Thoracic aorta (tissue), 2 donors: ENCODE results near the gene GINS1. TPM values are rescaled to one million over a fixed set of nuclear protein-coding genes. Genes with fewer than 3 reads are reported as not detected.

ENCODE experiments used
- ATAC-seq: fragments of 150-250 bp; one replicate; pipeline ENCODE4 v1.8.0; 2017; ENCODE audit warnings: low read depth; ENCODE audit not compliant: insufficient number of reproducible peaks, low FRiP score
- DNase-seq: peaks from one replicate; pipeline ENCODE4 v3.0.0-alpha.2; 2020; ENCODE audit warnings: low spot score
- H3K27ac ChIP-seq, 2 donors: fragments of 200-600 bp; sonication (generic); 1 replicate in 1 of 2; 2 replicates in 1 of 2; pipeline ENCODE4 v1.5.1; 2016; ENCODE audit warnings: mild to moderate bottlenecking in 2 of 2, moderate library complexity in 2 of 2
- H3K27me3 ChIP-seq: fragments of 200-600 bp; sonication (generic); replicated peaks from 2 replicates; pipeline ENCODE4 v1.6.0; 2016; ENCODE audit warnings: mild to moderate bottlenecking; ENCODE audit not compliant: insufficient read depth
- H3K36me3 ChIP-seq: fragments of 200-600 bp; sonication (generic); one replicate; pipeline ENCODE4 v1.5.1; 2016
- H3K4me1 ChIP-seq, 2 donors: fragments of 200-600 bp; sonication (generic); 1 replicate in 1 of 2; 2 replicates in 1 of 2; pipeline versions ENCODE4 v1.5.1 to v1.6.0; 2016; ENCODE audit warnings: low read depth in 2 of 2, mild to moderate bottlenecking in 1 of 2; ENCODE audit not compliant: control insufficient read depth in 1 of 2
- H3K4me3 ChIP-seq: fragments of 200-600 bp; sonication (generic); 2 replicates; pipeline ENCODE4 v1.5.1; 2016; ENCODE audit warnings: mild to moderate bottlenecking
- H3K9me3 ChIP-seq: fragments of 200-600 bp; sonication (generic); 2 replicates; pipeline ENCODE4 v1.5.1; 2016
- CTCF ChIP-seq: fragments of 200-600 bp; sonication (generic); IDR thresholded peaks from one replicate; pipeline ENCODE4 v1.5.1; 2019; ENCODE audit warnings: antibody characterized with exemption
- total RNA-seq, 2 donors: library from RNA; depleted of rRNA; stranded (reverse); fragments of >200 nt; gene quantifications; one replicate each; pipeline versions ENCODE4 v1.1.0 to v1.2.3, GENCODE V29; 2016

Gene GINS1
- total RNA-seq, 2 donors from 2014 or later: 0.41 TPM; not detected in 1

GRCh38 chr20:25459916-25460535 is 52.6 kb downstream of the GINS1 start:
- DNase-seq (no peak), ATAC-seq (no peak)
- Histone ChIP-seq H3K4me3 (no peak overlapping the region), H3K36me3 (peaks cover 44% of the 10 kb centered on the region), H3K27ac (no peak overlapping the region), H3K4me1 (no peaks in the 10 kb centered on the region), H3K27me3 (no peaks in the 10 kb centered on the region), H3K9me3 (no peaks in the 10 kb centered on the region)
- no peak for TF ChIP-seq CTCF

- ATAC-seq: no peak
These were observed 53.2 kb downstream of the GINS1 start for GRCh38 chr20:25460566-25461280.

GRCh38 chr20:25461281-25461650 is 53.8 kb downstream of the GINS1 start:
- ATAC-seq (no peak), DNase-seq (no peak)
- no peaks in the 10 kb centered on the region for H3K27me3 ChIP-seq
- no peaks in the 10 kb centered on the region for H3K9me3 ChIP-seq
- H3K27ac ChIP-seq: no peak overlapping the region
- peaks cover 40% of the 10 kb centered on the region for H3K36me3 ChIP-seq
- no peak for TF ChIP-seq CTCF
- H3K4me3 ChIP-seq: no peak overlapping the region
- no peaks in the 10 kb centered on the region for H3K4me1 ChIP-seq

More at GRCh38 chr20:25460566-25461280, 53.2 kb downstream of the GINS1 start:
- no peaks in the 10 kb centered on the region for H3K27me3 ChIP-seq
- no peaks in the 10 kb centered on the region for H3K4me1 ChIP-seq
- H3K9me3 ChIP-seq: no peaks in the 10 kb centered on the region
- no peak overlapping the region for H3K4me3 ChIP-seq
- peaks cover 41% of the 10 kb centered on the region for H3K36me3 ChIP-seq
- DNase-seq: no peak
- no peak overlapping the region for H3K27ac ChIP-seq
- no peak for TF ChIP-seq CTCF

- Histone ChIP-seq H3K36me3 (peaks cover 46% of the 10 kb centered on the region), H3K27me3 (no peaks in the 10 kb centered on the region), H3K9me3 (no peaks in the 10 kb centered on the region), H3K4me1 (no peaks in the 10 kb centered on the region), H3K4me3 (no peak overlapping the region), H3K27ac (no peak overlapping the region)
- DNase-seq (no peak), ATAC-seq (no peak)
- TF ChIP-seq CTCF: no peak
These were observed 54.5 kb downstream of the GINS1 start for GRCh38 chr20:25461786-25462545.

- Histone ChIP-seq H3K4me3 (no peak overlapping the region), H3K4me1 (no peaks in the 10 kb centered on the region), H3K9me3 (no peaks in the 10 kb centered on the region), H3K27me3 (no peaks in the 10 kb centered on the region), H3K36me3 (peaks cover 60% of the 10 kb centered on the region), H3K27ac (no peak overlapping the region)
- no peak for DNase-seq
- no peak for TF ChIP-seq CTCF
- ATAC-seq: no peak
These were observed 57.2 kb downstream of the GINS1 start for GRCh38 chr20:25464501-25465242.
